Measurements from ENCODE around the gene BORCS6. TPM values are rescaled to one million over a fixed set of nuclear protein-coding genes. Genes with fewer than 3 reads are reported as not detected.

The BORCS6 gene
- total RNA-seq, 1 donor from 2014 or later = 0.71 TPM

- Mint-ChIP-seq H3K4me3 (peak overlapping the region; percentile 98), H3K27ac (peak overlapping the region; percentile 52), H3K27me3 (ENCODE audit: insufficient read depth, low read depth) (peaks cover 45% of the 10 kb centered on the region), H3K4me1 (peaks cover 52% of the 10 kb centered on the region), H3K9me3 (peaks cover 33% of the 10 kb centered on the region), H3K36me3 (peaks cover 33% of the 10 kb centered on the region)
- H3K79me2 ChIP-seq (ENCODE audit: low read depth) = no peaks in the 10 kb centered on the region
- H3K9me3 ChIP-seq (ENCODE audit: low read depth) = no peaks in the 10 kb centered on the region
- peaks cover 14% of the 10 kb centered on the region for H4K20me1 ChIP-seq (ENCODE audit: low read depth)
- H3K27ac ChIP-seq = no peak overlapping the region
- no peaks in the 10 kb centered on the region for H3K36me3 ChIP-seq
- no peak overlapping the region for H3K9ac ChIP-seq
- no peaks in the 10 kb centered on the region for H3K27me3 ChIP-seq
- peaks cover 71% of the 10 kb centered on the region for H3F3A ChIP-seq (ENCODE audit: low read depth)
- H3K4me2 ChIP-seq = no peak overlapping the region
- H3K4me1 ChIP-seq = no peaks in the 10 kb centered on the region
- TF ChIP-seq CTCF (IDR thresholded peaks at IDR 0.05) = no peak
- no peak overlapping the region for H2AFZ ChIP-seq (replicated peaks)
- H3K4me3 ChIP-seq = no peak overlapping the region
- DNase-seq (ENCODE audit: low spot score) = no peak
These were observed 35.2 kb upstream of the BORCS6 start for GRCh38 chr17:8224891-8225812.

- peaks cover 47% of the 10 kb centered on the region for H3K27me3 Mint-ChIP-seq (ENCODE audit: insufficient read depth, low read depth)
- Histone ChIP-seq H3K9ac (peak overlapping the region; percentile 17), H4K20me1 (ENCODE audit: low read depth) (peaks cover 14% of the 10 kb centered on the region), H3F3A (ENCODE audit: low read depth) (peaks cover 75% of the 10 kb centered on the region), H3K79me2 (ENCODE audit: low read depth) (no peaks in the 10 kb centered on the region), H3K4me2 (peak overlapping the region; percentile 87), H3K27ac (peak overlapping the region; percentile 40), H3K27me3 (no peaks in the 10 kb centered on the region), H3K4me1 (no peaks in the 10 kb centered on the region), H3K9me3 (ENCODE audit: low read depth) (no peaks in the 10 kb centered on the region), H3K36me3 (no peaks in the 10 kb centered on the region), H2AFZ (replicated peaks) (peak overlapping the region; percentile 69), H3K4me3 (peak overlapping the region; percentile 91)
- peak overlapping the region; percentile 100 for H3K27ac Mint-ChIP-seq
- TF ChIP-seq EZH2phosphoT487 (IDR thresholded peaks at IDR 0.05) = no peak
- TF ChIP-seq CTCF (IDR thresholded peaks at IDR 0.05) = peak; percentile 36
- no peak for TF ChIP-seq EZH2 (IDR thresholded peaks at IDR 0.05)
- peak overlapping the region; percentile 98 for H3K4me3 Mint-ChIP-seq
- H3K4me1 Mint-ChIP-seq = peaks cover 52% of the 10 kb centered on the region
- H3K9me3 Mint-ChIP-seq = peaks cover 33% of the 10 kb centered on the region
- peak; percentile 85 for DNase-seq (ENCODE audit: low spot score)
- peaks cover 23% of the 10 kb centered on the region for H3K36me3 Mint-ChIP-seq
These were observed 33.6 kb upstream of the BORCS6 start for GRCh38 chr17:8223356-8224126.

GRCh38 chr17:8222630-8223355 lies 32.8 kb upstream of the BORCS6 start:
- TF ChIP-seq CTCF (IDR thresholded peaks at IDR 0.05) (no peak), EZH2phosphoT487 (IDR thresholded peaks at IDR 0.05) (peak; percentile 9)
- H3K4me3 Mint-ChIP-seq = peak overlapping the region; percentile 98
- peak; percentile 92 for DNase-seq (ENCODE audit: low spot score)

More at GRCh38 chr17:8222630-8223355, 32.8 kb upstream of the BORCS6 start:
- H3K27me3 Mint-ChIP-seq (ENCODE audit: insufficient read depth, low read depth) = peaks cover 49% of the 10 kb centered on the region
- peak overlapping the region; percentile 100 for H3K27ac Mint-ChIP-seq
- H3K9ac ChIP-seq = peak overlapping the region; percentile 17
- peaks cover 13% of the 10 kb centered on the region for H4K20me1 ChIP-seq (ENCODE audit: low read depth)
- peaks cover 71% of the 10 kb centered on the region for H3F3A ChIP-seq (ENCODE audit: low read depth)
- no peaks in the 10 kb centered on the region for H3K4me1 ChIP-seq
- no peaks in the 10 kb centered on the region for H3K36me3 ChIP-seq
- H3K79me2 ChIP-seq (ENCODE audit: low read depth) = no peaks in the 10 kb centered on the region
- H3K4me1 Mint-ChIP-seq = peaks cover 57% of the 10 kb centered on the region
- peak overlapping the region; percentile 87 for H3K4me2 ChIP-seq
- H3K9me3 ChIP-seq (ENCODE audit: low read depth) = no peaks in the 10 kb centered on the region
- peak overlapping the region; percentile 40 for H3K27ac ChIP-seq
- peak overlapping the region; percentile 91 for H3K4me3 ChIP-seq
- H3K36me3 Mint-ChIP-seq = peaks cover 22% of the 10 kb centered on the region
- no peaks in the 10 kb centered on the region for H3K27me3 ChIP-seq
- peak overlapping the region; percentile 69 for H2AFZ ChIP-seq (replicated peaks)
- peaks cover 33% of the 10 kb centered on the region for H3K9me3 Mint-ChIP-seq

All from neural progenitor cell (in vitro differentiated cells).